Stimulated activated CD8-positive, alpha-beta memory T cell treated with anti-CD3 and anti-CD28 coated beads, Interleukin-15, amount 100 ng/mL, for 24 hours (primary cell): ENCODE measurements around the gene CHTF18.

Experiments used
- DNase-seq: peaks from one replicate; pipeline ENCODE4 v3.0.0-alpha.2; 2020; ENCODE audit warnings: low read depth

The CHTF18 gene

DNA sequence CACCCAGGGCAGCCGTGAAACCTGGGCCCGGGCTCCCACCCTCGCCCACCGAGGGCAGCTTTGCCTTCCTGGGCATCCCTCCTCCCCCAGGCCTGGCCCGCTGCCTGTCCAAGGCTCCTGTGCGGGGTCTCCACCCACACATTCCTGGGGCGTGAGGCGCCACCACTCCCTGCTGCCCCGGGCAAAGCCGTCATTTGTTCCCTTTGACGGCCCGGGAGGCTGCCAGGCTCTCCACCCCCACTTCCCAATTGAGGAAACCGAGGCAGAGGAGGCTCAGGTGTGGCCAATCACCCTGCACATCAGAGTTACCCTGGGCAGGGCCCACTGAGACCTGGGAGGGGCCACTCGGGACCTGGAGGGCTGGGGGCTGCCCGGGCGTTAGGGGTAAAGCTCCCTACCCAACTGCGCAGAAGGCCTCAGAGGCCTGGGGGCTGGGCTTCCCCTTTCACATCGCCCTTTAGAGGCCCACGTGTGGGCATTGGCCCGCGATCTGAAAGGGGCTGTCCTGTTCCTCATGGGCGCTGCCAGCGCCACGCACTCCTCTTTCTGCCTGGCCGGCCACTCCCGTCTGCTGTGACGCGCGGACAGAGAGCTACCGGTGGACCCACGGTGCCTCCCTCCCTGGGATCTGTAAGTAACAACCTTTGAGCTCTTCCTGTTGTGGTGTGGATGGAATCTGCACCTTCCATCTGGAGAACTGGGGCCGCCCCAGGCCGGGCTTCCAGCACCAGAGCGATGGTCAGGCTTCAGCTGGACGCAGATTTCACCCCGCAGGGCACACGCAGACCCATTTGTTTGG, 27.7 kb upstream of the CHTF18 start, which contains the start of gene MSLN:
Gene MSLN (plus strand): TSS at position 190 of the 799 bp plus-strand sequence. CDS start 1,947 bp downstream, outside the sequence.
- no peak for DNase-seq

DNA sequence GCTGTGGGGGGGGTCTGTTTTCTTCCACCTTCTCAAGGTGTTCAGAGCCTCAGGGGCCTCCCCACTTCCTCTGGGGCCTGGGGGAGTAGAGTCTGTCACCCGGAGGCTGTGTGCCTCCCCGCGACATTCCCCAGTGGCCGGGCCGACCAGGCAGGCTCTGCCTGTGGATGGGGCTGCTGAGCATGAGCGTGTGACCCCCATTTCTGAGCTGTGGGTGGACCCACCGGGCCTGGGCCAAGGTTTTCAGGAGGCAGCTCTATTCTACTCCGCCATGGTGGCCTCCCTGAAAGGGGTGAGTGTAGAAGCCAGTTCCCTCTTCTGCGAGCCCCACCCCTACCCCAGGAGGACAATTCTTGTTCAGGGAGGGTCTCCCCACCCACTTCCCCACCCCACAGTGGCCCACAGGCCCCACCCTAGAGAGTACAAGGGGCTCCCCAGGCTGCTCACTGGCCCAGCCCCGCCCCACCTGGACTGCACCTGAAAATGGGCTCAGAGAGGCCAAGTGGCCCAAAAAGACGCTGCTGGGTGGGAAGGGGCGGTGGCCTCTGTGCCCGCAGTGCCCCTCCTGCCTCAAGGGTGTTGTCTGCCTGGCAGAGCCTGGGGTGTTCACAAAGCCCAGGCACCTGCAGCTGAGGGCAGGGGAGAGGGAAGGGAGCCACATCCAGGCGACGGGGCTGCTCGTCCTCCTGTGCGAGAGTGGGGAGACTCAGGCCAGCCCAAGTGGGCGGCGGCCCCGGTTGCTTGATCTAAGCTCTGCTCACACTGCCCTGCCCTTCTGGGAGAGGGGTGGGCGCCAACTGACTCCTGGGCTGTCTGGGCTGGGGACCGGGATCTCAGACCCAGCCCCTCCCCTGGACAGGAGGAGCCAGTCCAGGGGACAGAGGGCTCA, 26.6 kb upstream of the CHTF18 start:
- DNase-seq = no peak

DNA sequence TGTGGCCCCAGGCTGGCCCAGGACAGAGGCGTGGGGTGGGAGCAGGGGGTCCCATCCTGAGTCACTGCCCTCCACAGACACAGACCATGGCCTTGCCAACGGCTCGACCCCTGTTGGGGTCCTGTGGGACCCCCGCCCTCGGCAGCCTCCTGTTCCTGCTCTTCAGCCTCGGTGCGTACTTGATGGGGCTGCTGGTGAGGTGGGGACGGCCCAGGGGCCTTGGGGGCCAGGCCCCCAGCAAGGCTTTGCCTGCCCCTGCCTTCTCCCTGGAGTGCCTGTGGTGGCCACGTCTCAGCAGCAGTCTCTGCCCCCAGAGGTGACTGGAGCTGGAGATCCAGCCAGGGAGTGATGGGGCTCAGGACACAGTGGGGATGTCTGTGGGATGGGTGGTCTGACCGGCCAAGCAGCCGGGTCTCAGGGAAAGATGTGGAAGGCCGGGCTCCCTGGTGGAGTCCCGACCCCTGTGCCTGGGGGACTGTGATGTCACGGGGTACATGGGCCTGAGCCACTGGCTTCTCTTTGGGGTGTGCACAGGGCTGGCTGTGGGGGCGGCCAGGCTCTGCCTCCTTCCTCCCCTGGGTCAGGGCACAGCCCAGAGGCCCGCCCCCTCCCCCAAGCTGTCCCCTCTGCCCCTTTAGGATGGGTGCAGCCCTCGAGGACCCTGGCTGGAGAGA, 25.7 kb upstream of the CHTF18 start:
- DNase-seq = no peak

DNA sequence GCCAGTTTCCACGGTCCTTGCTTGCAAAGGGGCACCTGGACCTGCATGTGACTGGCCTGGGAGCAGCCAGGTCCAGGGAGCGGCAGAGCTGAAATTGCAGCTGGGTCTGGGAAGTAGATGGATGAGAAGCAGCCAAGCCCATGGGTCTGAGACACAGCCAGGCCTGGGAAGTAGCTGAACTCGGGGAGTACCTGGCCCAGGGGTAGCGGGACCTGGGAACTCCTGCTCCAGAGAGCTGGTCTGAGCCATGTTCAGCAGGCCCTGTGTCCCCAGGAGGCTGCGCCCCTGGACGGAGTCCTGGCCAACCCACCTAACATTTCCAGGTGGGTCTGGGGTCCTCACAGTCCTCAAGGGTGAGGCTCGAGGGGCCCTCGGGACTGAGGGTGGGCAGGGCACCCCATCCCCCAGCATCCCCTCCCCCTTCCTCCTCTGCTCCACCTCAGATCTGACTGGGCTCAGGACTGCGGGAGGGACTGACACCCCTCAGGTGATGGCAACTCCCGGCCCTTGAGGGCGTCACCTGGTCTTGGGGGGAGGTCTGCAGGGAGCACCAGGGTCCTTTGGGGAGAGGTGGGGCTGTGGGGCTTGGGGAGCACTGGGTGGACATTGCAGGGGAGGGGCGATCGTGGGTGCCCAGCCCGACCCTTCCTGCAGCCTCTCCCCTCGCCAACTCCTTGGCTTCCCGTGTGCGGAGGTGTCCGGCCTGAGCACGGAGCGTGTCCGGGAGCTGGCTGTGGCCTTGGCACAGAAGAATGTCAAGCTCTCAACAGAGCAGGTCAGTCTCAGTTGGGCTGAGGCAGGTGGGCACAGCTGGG, 24.8 kb upstream of the CHTF18 start:
- no peak for DNase-seq

DNA sequence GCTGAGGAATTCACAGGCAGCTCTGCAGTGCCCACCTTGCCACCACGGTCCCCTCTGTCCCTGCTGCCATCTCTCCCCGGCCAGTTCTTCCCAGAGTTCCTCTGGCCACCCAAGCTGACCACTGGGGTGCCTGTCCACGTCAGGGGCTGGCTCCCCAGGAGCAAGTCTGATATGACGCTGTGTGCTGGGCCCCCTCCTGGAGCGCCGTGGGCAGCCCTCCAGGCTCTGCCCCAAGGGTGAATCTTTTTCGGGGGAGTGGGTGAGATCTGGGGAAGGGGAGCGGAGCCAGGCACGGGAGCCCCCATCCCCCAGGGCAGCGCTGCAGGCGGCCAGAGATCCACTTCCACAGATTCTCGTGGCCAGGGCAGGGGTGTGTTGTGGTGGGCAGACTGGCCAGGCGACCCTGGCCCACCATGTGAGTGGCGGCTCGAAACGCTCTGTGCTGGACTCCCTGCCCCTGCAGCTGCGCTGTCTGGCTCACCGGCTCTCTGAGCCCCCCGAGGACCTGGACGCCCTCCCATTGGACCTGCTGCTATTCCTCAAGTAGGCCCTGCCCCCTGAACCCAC, 24.2 kb upstream of the CHTF18 start:
- DNase-seq = no peak

DNA sequence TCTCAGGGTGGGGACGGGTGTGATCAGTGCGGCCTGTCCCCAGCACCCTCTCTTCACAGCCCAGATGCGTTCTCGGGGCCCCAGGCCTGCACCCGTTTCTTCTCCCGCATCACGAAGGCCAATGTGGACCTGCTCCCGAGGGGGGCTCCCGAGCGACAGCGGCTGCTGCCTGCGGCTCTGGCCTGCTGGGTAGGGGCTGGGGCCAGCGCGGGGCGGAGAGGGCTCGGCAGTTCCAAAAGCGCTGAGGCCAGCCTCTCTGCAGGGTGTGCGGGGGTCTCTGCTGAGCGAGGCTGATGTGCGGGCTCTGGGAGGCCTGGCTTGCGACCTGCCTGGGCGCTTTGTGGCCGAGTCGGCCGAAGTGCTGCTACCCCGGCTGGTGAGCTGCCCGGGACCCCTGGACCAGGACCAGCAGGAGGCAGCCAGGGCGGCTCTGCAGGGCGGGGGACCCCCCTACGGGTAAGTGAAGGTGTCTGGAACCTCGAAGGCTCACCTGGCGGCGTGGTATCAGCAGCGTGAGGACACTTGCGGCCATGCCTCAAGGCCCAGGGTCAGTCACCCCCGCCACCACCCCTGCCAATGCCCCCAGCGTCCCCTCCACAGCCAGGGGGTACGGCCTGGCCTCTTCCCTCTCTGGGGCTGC, 23.5 kb upstream of the CHTF18 start:
- no peak for DNase-seq

DNA sequence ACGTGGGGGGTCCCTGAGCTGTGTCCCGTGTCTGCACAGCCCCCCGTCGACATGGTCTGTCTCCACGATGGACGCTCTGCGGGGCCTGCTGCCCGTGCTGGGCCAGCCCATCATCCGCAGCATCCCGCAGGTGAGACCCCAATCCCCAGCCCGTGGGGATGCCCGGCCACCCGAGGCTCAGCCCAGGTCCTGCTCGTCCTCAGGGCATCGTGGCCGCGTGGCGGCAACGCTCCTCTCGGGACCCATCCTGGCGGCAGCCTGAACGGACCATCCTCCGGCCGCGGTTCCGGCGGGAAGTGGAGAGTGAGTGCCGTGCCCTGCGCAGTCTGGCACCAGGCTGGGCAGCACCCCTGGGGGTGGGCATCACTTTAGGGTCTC, 22.9 kb upstream of the CHTF18 start:
- DNase-seq = no peak

DNA sequence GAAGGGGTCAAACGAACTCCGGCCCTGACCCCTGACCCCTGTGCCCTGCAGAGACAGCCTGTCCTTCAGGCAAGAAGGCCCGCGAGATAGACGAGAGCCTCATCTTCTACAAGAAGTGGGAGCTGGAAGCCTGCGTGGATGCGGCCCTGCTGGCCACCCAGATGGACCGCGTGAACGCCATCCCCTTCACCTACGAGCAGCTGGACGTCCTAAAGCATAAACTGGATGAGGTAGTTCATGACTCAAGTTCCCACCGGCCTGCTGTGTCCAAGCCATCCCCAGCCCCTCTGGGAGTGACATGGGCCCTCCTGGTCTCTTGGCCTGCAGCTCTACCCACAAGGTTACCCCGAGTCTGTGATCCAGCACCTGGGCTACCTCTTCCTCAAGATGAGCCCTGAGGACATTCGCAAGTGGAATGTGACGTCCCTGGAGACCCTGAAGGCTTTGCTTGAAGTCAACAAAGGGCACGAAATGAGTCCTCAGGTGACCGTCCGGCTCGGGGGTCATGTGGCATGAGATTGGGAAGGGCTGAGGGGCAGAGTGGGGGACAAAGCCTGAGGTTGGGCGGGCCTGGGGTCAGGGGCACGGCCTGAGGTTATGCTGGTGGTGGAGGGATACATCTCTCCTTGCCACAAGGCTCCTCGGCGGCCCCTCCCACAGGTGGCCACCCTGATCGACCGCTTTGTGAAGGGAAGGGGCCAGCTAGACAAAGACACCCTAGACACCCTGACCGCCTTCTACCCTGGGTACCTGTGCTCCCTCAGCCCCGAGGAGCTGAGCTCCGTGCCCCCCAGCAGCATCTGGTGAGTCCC, 22.2 kb upstream of the CHTF18 start:
- DNase-seq = no peak

DNA sequence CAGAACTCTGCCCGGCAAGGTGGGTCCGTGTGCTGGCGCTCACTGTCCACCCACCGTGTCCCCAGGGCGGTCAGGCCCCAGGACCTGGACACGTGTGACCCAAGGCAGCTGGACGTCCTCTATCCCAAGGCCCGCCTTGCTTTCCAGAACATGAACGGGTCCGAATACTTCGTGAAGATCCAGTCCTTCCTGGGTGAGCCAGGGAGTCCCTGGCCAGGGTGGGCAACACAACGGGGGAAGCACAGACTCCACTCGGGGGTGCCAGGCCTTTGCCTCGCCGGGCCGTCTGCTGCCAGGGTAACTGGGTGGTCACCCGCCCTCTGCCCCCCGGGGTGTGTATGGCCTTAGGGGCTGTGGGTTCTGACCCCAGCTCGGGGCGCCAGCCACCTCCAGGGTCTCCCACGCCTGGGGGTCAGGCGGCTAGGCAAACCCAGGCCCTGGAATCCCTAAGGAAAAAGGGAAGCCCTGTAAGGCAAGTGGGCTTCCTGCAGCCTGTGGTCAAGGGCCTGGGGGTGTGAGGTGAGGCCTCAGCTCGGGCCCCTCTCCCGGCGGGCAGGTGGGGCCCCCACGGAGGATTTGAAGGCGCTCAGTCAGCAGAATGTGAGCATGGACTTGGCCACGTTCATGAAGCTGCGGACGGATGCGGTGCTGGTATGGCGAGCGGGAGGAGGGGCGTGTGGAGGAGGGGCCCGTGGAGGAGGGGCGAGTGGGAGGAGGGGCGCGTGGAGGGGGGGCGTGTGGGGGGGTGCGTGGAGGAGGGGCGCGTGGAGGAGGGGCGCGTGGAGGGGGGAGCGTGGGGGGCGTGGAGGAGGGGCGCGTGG, 21.4 kb upstream of the CHTF18 start:
- DNase-seq = no peak

DNA sequence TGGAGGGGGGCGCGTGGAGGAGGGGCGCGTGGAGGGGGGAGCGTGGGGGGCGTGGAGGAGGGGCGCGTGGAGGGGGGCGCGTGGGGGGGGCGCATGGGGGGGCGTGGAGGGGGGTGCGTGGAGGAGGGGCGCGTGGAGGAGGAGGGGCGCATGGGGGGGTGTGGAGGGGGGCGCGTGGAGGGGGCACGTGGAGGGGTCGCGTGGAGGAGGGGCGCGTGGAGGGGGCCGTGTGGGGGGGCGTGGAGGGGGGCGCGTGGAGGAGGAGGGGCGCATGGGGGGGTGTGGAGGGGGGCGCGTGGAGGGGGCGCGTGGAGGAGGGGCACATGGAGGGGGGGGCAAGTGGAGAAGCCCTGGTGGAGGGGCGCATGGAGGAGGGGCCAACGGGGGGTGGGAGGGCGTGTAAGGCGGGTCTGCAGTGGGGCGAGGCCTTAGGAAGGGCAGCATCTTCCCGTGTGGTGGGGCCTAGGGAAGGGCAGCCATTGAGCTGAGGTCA, 20.6 kb upstream of the CHTF18 start:
- no peak for DNase-seq

DNA sequence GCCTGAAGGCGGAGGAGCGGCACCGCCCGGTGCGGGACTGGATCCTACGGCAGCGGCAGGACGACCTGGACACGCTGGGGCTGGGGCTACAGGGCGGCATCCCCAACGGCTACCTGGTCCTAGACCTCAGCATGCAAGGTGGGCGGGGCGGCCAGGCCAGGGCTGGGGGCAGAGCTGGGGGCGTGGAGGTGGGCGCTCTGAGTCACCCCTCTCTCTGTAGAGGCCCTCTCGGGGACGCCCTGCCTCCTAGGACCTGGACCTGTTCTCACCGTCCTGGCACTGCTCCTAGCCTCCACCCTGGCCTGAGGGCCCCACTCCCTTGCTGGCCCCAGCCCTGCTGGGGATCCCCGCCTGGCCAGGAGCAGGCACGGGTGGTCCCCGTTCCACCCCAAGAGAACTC, 20.0 kb upstream of the CHTF18 start:
- DNase-seq = no peak

DNA sequence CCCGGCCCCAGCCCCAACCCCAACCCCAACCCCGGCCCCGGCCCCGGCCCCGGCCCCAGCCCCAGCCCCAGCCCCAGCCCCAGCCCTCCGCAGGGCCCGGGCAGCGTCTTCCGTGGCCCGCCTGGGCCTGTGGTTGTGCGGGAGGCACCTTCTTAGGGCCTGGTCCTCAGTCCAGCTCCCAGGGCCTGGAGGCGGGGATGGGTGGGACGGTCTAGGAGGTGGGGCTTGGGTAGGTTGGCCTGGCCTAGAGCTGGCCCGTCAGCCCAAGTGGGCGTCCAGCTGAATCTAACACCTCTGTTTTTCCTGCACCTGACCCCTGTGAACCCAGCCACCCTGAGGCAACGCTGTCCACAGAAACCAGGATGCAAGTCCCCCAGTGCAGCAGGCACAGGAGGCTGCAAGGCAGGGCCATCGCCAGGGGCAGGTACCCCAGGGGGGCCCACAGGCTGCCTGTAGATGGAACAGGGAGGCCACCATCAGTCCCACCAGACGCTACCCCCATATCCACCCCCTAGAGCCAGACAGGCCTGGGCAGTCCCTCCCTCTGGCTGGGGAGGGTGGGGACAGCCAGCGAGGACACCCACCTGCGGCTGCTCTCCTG, 19.1 kb upstream of the CHTF18 start:
- no peak for DNase-seq

DNA sequence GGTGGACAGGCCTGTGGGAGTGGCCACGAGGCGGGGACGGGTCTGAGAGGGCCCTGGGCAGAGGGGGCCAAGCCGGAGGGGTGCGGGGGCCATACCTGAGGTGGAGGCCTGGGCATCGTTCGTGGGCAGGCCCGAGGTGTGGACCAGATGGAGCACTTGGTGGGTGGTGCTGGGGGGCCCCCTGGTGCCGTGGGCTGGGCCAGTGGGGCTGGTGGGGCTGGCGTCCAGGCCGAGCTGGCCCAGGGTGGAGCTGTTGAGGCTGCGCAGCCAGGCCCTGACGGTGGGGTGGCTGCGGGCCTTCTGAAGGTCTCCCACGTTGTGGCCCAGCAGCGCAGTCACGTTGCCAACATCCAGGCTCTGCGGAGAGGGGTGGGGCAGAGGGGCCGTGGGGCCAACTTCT, 18.5 kb upstream of the CHTF18 start:
- no peak for DNase-seq

DNA sequence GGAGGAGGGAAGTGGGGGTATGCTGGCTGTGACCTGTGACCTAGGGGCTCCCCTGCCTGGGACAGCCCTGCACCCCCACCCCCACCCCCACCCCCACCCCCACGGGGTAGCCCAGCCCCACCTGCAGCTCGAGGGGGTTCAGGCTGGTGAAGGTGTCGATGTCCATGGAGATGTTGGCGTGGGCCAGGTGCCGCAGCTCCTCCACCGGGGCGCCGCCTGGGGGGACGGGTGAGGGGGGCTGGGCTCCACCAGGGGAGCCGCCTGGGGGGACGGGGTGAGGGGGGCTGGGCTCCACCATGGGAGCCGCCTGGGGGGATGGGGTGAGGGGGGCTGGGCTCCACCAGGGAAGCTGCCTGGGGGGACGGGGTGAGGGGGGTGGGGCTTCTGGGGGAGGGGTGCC, 18.0 kb upstream of the CHTF18 start:
- DNase-seq = no peak

DNA sequence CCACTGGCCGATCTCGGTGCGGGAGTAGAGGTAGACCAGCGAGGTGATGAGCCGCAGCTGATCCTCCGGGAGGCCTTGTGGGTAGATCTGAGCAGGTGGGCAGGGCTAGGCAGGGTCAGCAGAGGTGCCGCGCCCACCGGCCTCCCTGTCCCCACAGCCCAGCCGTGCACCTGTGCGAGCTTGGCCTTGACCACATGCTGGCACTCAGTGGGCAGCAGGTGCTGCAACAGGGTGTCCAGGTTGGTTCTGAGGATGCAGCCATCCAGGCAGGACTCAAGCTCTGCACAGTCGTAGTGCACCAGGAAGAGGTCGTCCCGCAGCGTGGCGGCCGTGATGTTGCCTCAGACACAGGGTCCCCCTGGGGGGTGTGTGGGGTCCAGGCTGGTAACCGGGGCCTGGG, 15.5 kb upstream of the CHTF18 start:
- no peak for DNase-seq

DNA sequence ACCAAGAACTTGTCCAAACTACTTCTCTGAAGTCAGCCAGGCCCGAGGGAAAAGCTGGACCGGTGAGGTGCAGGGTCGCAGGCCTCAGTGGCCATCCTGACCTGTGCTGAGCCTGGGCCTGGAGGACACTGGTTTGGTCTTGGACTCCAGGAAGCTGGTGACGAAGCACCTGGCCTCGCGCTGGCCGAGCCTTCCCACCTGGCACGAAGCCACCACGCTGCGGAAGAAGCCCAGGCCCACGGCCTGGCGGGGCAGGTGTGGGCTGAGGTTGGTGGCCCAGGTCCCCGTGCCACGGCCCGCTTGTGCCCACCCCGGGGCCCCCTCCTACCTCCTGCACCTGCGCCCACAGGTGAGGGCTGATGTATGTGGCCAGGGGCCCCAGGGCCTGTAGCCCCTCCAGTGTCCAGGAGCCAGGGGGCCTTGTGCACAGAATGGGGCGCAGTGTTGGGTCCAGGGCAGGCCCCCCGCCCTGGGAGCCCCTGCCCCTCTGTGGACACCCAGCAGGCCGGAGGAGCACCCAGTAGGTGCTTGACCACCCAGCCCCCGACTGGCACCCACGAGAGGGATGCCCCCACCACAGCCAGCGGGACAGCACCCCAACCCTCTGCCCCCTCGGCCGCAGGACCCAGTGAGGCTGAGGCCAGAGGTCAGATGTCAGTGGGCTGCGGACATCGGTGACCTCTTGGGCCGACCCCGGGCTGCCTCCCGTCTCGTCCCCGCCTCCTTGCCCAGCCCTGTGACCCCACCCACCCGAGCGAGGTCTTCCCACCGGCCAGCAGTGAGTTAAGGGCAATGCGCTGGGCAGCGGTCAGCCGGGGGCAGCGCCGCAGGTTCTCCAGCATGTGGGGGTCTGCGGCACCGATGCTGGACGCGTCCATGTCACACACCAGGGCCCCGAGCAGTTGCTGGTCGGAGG, 14.1 kb upstream of the CHTF18 start:
- DNase-seq = no peak

DNA sequence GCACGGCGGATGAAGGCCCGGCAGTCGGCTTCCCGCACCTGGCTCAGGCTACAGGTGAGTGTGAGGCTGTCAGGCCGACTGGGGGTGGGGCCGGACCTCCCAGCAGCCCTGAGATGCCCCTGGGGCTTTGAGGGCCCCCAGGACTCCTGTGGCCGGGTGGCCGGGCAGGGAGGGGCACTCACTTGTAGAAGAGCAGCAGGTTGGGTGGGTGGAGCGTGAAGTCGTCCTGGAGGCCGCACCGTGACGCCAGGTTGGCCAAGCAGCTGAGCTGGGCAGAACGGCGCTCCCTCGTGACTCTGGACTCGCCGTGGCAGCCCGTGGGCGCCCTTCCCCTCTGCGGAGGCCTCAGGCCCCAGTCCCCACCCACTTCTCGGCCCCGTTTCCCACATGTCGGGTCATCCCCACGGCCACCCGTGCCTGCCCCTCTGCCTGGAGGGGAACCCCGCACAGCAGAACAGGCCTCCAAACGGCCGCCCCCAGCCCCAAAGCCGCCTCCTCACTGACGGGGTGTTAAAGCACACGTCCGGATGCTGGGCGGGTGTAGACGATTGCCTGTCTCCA, 13.1 kb upstream of the CHTF18 start:
- DNase-seq = no peak
